ENCODE data around the gene ERRFI1.

Gene ERRFI1

DNA sequence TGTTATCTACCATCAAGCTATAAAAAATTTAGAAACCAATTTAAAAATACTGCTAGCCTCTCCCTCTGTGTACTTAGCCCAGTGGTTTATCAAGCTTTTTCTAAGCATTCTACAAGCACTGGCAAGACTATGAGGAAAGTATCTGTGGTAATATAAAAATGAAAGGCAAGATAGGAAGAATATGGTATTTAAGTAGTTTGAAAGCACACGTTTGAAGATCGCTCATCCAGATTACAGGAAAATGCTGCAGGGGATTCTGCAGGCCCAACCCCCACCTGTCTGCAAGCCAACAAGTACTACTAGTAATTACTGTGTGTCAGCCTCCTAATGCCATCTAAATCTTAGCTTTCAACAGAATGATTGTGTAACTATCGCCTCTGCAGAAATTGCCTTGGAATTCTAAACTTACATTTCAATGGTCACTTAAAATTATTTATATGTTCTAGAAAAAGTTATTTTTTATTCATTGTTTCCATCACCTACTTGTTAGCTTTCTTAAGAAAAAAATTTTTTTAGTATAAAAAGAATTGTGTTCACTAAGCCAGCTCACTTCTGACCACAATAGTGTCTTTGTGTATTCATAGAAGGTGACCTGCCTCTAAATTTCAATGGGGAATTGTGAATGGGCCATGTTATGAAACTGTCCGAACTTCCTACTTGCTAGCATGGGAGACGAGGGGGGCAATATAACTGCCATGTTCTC is 8.5 kb downstream of the ERRFI1 start:
- peak; percentile 60; the same call in 1 of the 2 replicates for TF ChIP-seq SIN3A (IDR thresholded peaks at IDR 0.05; ENCODE audit: borderline replicate concordance, insufficient read depth, low read length)
- peak; percentile 61; the same call in 1 of the 2 replicates for TF ChIP-seq POLR2AphosphoS5 (IDR thresholded peaks at IDR 0.05; ENCODE audit: low read depth, low read length)
- TF ChIP-seq, protein P1, sequence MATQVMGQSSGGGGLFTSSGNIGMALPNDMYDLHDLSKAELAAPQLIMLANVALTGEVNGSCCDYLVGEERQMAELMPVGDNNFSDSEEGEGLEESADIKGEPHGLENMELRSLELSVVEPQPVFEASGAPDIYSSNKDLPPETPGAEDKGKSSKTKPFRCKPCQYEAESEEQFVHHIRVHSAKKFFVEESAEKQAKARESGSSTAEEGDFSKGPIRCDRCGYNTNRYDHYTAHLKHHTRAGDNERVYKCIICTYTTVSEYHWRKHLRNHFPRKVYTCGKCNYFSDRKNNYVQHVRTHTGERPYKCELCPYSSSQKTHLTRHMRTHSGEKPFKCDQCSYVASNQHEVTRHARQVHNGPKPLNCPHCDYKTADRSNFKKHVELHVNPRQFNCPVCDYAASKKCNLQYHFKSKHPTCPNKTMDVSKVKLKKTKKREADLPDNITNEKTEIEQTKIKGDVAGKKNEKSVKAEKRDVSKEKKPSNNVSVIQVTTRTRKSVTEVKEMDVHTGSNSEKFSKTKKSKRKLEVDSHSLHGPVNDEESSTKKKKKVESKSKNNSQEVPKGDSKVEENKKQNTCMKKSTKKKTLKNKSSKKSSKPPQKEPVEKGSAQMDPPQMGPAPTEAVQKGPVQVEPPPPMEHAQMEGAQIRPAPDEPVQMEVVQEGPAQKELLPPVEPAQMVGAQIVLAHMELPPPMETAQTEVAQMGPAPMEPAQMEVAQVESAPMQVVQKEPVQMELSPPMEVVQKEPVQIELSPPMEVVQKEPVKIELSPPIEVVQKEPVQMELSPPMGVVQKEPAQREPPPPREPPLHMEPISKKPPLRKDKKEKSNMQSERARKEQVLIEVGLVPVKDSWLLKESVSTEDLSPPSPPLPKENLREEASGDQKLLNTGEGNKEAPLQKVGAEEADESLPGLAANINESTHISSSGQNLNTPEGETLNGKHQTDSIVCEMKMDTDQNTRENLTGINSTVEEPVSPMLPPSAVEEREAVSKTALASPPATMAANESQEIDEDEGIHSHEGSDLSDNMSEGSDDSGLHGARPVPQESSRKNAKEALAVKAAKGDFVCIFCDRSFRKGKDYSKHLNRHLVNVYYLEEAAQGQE (IDR thresholded peaks at IDR 0.05; ENCODE audit: insufficient read depth in 1 of 2, low read depth in 2 of 2, low read length in 2 of 2): no peak
- TF ChIP-seq TAF1 (IDR thresholded peaks at IDR 0.05; ENCODE audit: borderline replicate concordance, insufficient read depth, low read length): 0 out of 2 replicates have a peak, but pooled peaks have one; percentile 46
- TF ChIP-seq FOXP2 (optimal IDR thresholded peaks at IDR 0.05; ENCODE audit: borderline replicate concordance, extremely low read depth, extremely low read length, insufficient read depth): no peak

GRCh38 chr1:8016895-8017241 is 9.2 kb downstream of the ERRFI1 start:
- TF ChIP-seq FOXP2 (optimal IDR thresholded peaks at IDR 0.05; ENCODE audit: borderline replicate concordance, extremely low read depth, extremely low read length, insufficient read depth): no peak
- TF ChIP-seq SIN3A (IDR thresholded peaks at IDR 0.05; ENCODE audit: borderline replicate concordance, insufficient read depth, low read length): no peak
- no peak for TF ChIP-seq TAF1 (IDR thresholded peaks at IDR 0.05; ENCODE audit: borderline replicate concordance, insufficient read depth, low read length)
- TF ChIP-seq, protein P1 (IDR thresholded peaks at IDR 0.05; ENCODE audit: insufficient read depth in 1 of 2, low read depth in 2 of 2, low read length in 2 of 2): no peak
- TF ChIP-seq POLR2AphosphoS5 (IDR thresholded peaks at IDR 0.05; ENCODE audit: low read depth, low read length): no peak

GRCh38 chr1:8016210-8016894 is 9.8 kb downstream of the ERRFI1 start:
- TF ChIP-seq, protein P1 (IDR thresholded peaks at IDR 0.05; ENCODE audit: insufficient read depth in 1 of 2, low read depth in 2 of 2, low read length in 2 of 2): no peak
- no peak for TF ChIP-seq TAF1 (IDR thresholded peaks at IDR 0.05; ENCODE audit: borderline replicate concordance, insufficient read depth, low read length)

GRCh38 chr1:8015809-8016165 is 10.3 kb downstream of the ERRFI1 start:
- TF ChIP-seq SIN3A (IDR thresholded peaks at IDR 0.05; ENCODE audit: borderline replicate concordance, insufficient read depth, low read length): no peak
- no peak for TF ChIP-seq TAF1 (IDR thresholded peaks at IDR 0.05; ENCODE audit: borderline replicate concordance, insufficient read depth, low read length)
- TF ChIP-seq, protein P1 (IDR thresholded peaks at IDR 0.05; ENCODE audit: insufficient read depth in 1 of 2, low read depth in 2 of 2, low read length in 2 of 2): no peak
- no peak for TF ChIP-seq FOXP2 (optimal IDR thresholded peaks at IDR 0.05; ENCODE audit: borderline replicate concordance, extremely low read depth, extremely low read length, insufficient read depth)
- no peak for TF ChIP-seq POLR2AphosphoS5 (IDR thresholded peaks at IDR 0.05; ENCODE audit: low read depth, low read length)

Data from PFSK-1 (cell line).